Urinary bladder (tissue), 4 donors: ENCODE measurements around the gene FAHD1. TPM values are rescaled to one million over a fixed set of nuclear protein-coding genes. Genes with fewer than 3 reads are reported as not detected.

Source experiments
- DNase-seq: peaks from one replicate; pipeline ENCODE4 v3.0.0-alpha.2; 2015; ENCODE audit errors: extremely low spot score
- H3K27ac ChIP-seq: one replicate; pipeline ENCODE4 v1.5.1; 2013; ENCODE audit warnings: low read depth, mild to moderate bottlenecking, moderate library complexity
- H3K36me3 ChIP-seq: one replicate; pipeline ENCODE4 v1.6.1; 2013; ENCODE audit warnings: mild to moderate bottlenecking, moderate library complexity; ENCODE audit not compliant: insufficient read depth
- H3K4me1 ChIP-seq: one replicate; pipeline ENCODE4 v1.6.1; 2013; ENCODE audit warnings: mild to moderate bottlenecking, moderate library complexity; ENCODE audit not compliant: insufficient read depth
- H3K4me3 ChIP-seq: one replicate; pipeline ENCODE4 v1.5.1; 2013; ENCODE audit warnings: low read depth, low read length
- WGBS: extraction: QIAGEN DNeasy Blood & Tissue Kit; methylation state at CpG from one replicate; pipeline ENCODE4 v1.1.7; 2013; 5-methylcytosine and 5-hydroxymethylcytosine counted together
- polyA plus RNA-seq: library from polyadenylated mRNA; stranded (reverse); fragments of 200-250 nt; gene quantifications from one replicate; pipeline ENCODE4 v1.2.3, GENCODE V29; 2013
- total RNA-seq: library from RNA; depleted of rRNA; stranded (reverse); fragments of >200 nt; gene quantifications from one replicate; pipeline ENCODE4 v1.2.3, GENCODE V29; 2014
- donor health status: healthy with polysubstance abuse.
- donor health status: healthy.

The FAHD1 gene
- total RNA-seq (35.2 TPM), polyA plus RNA-seq (34.0 TPM)

DNA sequence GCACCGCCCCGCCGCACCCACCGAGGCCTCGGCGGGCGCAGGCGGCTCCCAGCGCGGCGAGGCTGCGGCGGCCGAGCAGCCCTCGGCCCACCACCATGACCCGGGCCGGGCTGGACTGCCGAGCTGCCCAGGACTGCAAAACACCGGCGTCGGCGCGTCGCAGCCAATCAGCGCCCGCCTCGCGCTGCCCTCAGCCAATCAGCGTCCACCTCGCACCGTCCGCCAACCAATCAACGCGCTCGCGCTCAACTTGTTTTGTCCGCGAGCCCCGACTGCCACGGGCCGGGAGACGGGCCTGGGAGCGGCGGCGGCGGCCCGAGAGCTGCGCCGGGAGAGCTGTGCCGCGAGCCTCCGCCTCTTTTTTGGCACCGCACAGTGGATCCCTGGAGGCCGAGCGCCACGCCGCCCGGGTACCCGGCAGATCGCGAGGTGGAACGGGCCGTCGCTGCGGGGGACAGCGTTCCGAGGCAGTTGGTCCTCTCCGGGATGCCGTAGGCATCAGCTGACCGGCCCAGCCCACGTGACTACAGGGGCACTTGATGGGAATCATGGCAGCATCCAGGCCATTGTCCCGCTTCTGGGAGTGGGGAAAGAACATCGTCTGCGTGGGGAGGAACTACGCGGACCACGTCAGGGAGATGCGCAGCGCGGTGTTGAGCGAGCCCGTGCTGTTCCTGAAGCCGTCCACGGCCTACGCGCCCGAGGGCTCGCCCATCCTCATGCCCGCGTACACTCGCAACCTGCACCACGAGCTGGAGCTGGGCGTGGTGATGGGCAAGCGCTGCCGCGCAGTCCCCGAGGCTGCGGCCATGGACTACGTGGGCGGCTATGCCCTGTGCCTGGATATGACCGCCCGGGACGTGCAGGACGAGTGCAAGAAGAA, at the start of gene FAHD1, which contains the start of gene HAGH:
TSS of gene FAHD1 (plus strand) at position 516 of the 883 bp plus-strand sequence. CDS start at position 549, 33 bp downstream.
TSS of gene HAGH (minus strand) at position 135 of the 883 bp plus-strand sequence. CDS start at position 97, 38 bp downstream.
- peak within 1 kb of the TSS; percentile 69 for H3K27ac ChIP-seq
- WGBS = under 1% methylated on average over 104 of the region's 104 CpGs
- H3K4me1 ChIP-seq = no peaks in the 10 kb centered on the region
- H3K4me3 ChIP-seq = peak within 1 kb of the TSS; percentile 68
- peak; percentile 75 for DNase-seq
- H3K36me3 ChIP-seq = no peaks in the 10 kb centered on the region

DNA sequence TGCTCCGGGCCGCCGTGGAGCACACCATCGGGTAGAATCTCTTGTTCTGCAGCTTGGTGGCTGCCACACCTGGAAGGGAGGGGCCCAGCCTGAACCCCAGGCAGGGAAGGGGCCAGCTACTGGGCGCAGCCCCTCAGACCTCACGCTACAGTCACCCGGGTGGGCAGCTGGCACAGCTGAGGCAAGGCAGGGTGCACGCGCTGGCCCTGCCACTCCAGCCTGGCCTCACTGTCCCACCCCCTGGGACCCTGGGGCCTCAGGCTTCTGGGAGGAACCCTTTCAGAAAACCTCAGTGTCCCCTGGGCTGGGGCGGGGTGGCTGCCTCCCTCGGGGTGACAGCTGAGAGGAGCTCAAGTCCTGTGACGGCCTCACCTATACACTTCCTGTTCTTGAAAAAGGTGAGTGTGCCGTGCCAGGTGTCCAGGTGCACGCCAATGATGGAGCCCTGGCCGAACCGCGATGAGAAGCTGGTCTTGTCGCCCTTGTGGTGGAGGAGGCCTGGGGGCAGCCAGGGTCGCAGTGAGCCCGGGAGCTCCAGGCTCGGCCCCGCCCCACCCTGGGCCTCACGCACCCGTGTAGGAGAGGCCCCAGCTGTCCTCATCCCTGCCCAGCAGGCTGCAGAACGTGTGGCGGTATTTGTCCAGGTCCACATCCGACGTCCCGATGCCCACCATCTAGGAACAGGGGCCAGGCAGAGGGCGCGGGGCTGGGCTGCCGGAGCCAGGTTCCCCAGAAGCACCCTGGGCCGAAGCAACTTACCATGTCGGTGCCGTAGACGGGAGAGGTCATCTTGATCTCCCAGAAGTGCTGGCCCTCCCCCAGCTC, 49.4 kb upstream of the FAHD1 start:
- H3K36me3 ChIP-seq = peaks cover 5% of the 10 kb centered on the region
- 80% methylated on average over 36 of the region's 36 CpGs for WGBS
- no peaks in the 10 kb centered on the region for H3K4me1 ChIP-seq

DNA sequence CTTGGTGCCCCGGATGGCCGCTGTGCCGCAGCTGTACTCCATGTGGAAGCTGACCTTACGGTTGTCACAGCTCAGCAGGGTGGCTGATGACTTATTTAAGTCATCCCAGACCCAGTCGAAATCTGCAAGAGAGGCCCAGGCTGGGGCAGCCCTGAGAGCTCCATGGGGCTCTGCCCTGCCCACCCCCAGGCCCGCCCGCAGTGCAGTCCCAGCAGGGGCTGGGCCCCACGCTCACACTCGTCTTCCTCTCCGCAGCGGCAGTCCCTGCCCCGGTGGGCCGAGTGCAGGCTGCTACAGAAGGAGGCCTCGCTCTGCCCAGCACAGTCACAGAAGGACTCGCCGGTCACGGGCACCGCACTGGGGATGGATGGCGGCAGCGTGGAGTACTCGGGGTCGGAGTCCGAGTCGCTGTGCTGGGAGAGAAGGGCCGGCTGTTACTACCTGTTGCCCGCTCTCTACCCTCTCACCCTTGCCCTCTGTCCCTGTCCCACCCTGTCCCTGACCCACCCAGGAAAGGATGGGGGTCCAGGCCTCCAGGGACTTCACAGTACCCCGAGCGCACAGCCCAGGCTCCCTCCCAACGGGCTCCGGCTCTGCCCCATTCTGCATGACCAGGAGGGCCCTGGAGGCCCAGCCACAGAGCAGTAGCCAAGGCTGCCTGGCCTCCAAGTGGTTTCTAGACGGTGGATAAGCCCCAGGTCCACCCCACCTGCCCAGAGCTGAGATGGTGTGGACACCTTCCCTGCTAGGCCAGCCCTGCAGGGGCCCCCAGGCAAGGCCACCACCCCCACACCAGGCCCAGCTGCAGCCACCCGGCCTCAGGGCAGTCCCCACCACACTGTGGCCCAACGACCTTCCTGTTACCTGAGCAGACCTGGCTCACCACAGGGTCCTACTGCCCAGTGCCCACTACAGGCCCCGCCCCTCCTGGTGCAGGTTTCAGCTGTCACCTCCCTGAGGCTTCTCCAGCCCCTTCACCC, 48.5 kb upstream of the FAHD1 start:
- DNase-seq = no peak
- WGBS = 85% methylated on average over 34 of the region's 34 CpGs
- peaks cover 5% of the 10 kb centered on the region for H3K36me3 ChIP-seq
- no peaks in the 10 kb centered on the region for H3K4me1 ChIP-seq
- no peak overlapping the region for H3K27ac ChIP-seq
- no peak overlapping the region for H3K4me3 ChIP-seq

More for the DNA sequence above, 49.4 kb upstream of the FAHD1 start:
- Histone ChIP-seq H3K4me3 (no peak overlapping the region), H3K27ac (no peak overlapping the region)
- DNase-seq = no peak

DNA sequence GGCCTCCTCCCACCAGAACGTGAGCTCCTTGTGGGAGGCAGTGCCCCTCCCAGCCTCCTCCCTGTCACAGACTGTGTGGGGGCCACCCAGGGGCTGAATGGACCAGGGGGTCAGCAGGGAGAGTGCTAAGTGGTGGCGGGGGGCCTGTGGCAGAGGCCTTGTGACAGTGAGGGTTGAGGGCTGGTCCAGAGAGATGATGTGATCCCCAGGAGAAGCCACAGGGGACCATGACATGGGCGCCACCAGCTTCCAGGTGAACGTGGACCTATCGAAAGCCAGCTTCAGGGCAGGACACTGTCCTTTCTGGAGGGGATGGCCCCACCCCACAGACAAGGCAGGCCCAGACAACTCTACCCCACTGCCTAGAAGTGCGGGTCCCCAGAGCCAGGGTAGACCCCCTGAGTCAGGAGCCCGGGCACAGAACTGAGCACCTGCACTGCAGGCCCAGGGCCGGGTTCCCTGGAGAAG, 47.7 kb upstream of the FAHD1 start:
- Histone ChIP-seq H3K27ac (no peak overlapping the region), H3K4me3 (no peak overlapping the region), H3K4me1 (no peaks in the 10 kb centered on the region), H3K36me3 (peaks cover 5% of the 10 kb centered on the region)
- WGBS = 79% methylated on average over 8 of the region's 8 CpGs
- DNase-seq = no peak

DNA sequence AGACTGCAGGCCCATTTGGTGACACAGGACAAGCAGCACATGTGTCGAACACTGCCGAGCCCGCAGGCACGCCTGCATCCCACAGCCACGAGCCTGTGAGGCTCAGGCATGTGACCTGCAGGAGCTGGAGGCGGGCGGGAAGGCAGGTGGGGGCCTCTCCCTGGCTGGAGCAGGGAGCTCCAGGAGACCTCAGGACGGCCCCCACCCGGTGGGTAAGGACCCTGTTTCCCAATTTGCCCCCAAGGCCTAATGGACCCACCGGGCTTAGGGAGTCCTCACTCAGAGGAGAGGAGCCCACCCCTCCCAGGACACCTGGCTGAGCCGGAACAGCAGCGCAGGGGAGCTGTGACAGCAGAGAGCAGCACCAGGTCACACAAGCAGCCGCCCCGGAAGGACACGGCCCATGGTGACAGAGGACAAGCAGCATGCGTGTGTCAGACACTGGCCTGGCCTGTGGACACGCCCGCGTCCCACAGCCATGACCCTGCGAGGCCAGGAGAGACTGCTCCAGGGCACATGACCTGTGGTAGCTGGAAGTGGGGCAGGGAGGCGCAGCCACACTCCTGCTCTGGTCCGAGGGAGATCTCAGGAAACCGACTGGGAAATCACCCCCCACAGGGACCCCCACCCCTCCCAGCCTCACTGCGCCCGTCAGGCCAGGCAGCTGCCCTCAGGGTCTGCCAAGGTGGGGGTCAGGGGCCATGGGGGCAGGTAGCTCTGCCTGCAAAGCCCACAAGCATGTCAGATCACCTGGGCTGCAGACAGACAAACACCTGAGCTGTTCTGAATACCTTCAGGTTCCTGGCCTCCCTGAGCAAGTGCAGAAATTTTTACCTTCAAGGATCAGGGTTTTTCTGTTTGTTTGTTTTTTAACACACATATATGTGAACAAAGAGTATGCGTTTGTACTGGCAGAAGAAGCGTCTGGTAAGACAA, 47.0 kb upstream of the FAHD1 start:
- Histone ChIP-seq H3K4me1 (no peaks in the 10 kb centered on the region), H3K36me3 (peaks cover 5% of the 10 kb centered on the region), H3K27ac (no peak overlapping the region), H3K4me3 (no peak overlapping the region)
- WGBS = 85% methylated on average over 27 of the region's 27 CpGs
- DNase-seq = no peak

DNA sequence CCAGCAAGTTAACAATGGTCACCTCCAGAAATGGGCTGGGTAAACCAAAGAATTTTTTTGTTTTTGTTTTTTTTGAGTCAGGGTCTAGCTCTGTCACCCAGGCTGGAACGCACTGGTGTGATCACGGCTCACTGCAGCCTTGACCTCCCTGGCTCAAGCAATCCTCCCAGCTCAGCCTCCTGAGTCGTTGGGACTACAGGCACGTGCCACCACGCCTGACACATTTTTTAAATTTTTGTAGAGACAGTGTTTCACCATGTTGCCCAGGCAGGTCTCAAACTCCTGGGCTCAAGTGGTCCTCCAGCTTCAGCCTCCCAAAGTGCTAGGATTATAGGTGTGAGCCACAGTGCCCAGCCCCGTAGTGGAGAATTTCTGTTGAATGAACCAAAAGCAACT, 46.3 kb upstream of the FAHD1 start:
- Histone ChIP-seq H3K4me3 (no peak overlapping the region), H3K27ac (no peak overlapping the region), H3K36me3 (peaks cover 5% of the 10 kb centered on the region), H3K4me1 (no peaks in the 10 kb centered on the region)
- 81% methylated on average over 6 of the region's 6 CpGs for WGBS
- DNase-seq = no peak

DNA sequence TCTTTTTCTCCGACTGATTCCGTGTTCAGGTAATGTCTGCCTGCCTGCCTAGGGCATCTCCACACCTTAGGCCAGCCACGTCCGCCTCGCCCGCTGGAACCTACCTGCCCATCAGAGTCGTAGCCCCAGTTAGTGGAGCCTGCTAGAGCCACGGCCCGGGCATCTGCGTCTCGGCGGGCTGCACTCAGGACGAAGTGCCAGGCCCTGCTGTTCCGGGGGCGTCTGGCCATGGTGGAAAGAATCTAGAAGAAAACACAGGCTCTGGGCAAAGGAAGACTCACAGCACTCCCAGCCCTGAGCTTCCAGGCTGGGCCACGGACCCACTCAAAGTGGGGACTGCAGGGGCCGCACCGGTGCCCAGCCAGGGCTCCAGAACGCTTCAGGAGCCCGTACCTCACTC, 45.8 kb upstream of the FAHD1 start:
- no peak for DNase-seq
- peaks cover 5% of the 10 kb centered on the region for H3K36me3 ChIP-seq
- H3K4me1 ChIP-seq = no peaks in the 10 kb centered on the region
- peak overlapping the region; percentile 91 for H3K4me3 ChIP-seq
- no peak overlapping the region for H3K27ac ChIP-seq
- WGBS = 67% methylated on average over 20 of the region's 20 CpGs

DNA sequence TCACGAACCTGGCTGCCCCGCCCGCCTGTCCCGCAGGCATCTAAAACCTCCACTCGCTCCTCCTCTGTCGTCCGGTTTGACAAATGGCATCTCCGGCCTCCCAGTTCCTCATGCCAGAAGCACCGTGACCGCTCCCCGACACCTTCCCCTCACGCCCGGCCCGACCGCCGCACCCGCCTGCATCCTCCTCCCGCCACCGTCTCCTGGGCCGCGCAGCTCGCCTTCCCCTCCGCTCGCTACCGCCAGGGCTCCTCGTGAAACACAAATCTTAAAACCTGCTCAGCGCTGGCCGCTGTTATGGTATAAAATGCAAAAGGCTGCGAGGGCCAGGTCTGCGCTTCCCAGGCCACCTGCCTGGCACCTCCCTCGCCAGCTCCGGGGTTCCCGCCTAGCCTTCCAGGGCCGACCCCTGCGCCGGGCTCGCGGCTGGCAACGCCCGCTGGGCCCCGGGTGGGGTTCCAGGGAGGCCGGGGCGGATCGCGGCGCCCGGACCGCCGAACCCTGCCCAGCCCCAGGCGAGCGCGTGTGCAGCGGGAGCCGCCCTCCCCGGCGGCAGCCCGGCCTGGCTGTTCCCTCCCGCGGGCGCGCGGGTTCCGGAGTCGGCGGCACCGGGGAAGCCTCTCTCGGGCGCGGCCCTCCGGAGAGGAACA, 45.1 kb upstream of the FAHD1 start:
- DNase-seq = no peak

DNA sequence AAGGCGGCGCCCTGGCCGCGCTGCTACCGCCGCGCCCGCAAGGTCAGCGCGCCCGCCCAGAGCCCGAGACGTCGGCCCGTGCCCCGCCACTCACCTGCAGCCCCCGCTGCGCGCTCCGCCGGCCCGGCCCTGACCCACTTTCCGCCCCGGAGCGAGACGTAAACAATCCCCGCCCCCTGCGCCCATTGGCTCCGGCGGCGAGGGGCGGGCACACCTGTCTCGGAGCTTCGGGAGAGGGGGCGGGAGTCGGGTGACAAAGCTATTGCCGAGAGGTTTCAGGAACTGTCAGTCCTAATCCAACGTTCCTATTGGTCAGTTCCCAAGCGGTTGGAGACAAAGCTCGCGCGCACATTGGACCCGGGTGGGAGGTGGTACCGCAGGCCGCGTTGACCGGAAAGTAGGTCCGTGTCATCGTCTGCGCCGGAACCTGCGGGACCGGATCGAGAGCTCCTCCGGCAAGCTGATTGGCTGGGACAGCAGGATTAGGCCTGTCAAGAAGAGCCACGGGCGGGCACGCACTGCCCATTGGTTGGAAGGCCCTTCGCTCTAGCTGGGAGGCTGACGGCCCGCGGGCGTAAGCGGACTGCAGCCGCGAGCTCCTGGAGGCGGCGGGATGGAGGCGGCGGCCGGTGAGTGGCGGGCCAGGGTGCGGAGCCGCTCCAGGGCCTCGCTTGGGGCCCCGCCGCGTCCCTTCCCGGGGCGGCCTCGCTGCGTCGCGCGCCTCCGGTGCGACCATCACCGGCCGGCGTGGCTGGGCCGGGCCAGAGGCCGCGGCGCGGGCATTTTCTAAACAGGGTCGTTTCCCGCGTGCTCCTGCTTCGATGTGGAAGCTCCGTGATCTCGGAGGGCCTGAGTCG, 44.4 kb upstream of the FAHD1 start, which contains the start of the genes NUBP2 and SPSB3:
TSS of gene NUBP2 (plus strand) at position 553 of the 857 bp plus-strand sequence. CDS start at position 614, 61 bp downstream.
TSS of gene SPSB3 (minus strand) at position 164 of the 857 bp plus-strand sequence. CDS start 1,088 bp downstream, outside the sequence.
- H3K4me3 ChIP-seq = peak within 1 kb of the TSS; percentile 91
- H3K27ac ChIP-seq = peak within 1 kb of the TSS; percentile 64
- peak; percentile 100 for DNase-seq
- WGBS = under 1% methylated on average over 102 of the region's 102 CpGs
- no peaks in the 10 kb centered on the region for H3K4me1 ChIP-seq
- H3K36me3 ChIP-seq = peaks cover 2% of the 10 kb centered on the region

More for the DNA sequence above, 45.1 kb upstream of the FAHD1 start:
- no peaks in the 10 kb centered on the region for H3K4me1 ChIP-seq
- H3K27ac ChIP-seq = peak overlapping the region; percentile 64
- peak overlapping the region; percentile 91 for H3K4me3 ChIP-seq
- WGBS = under 1% methylated on average over 70 of the region's 70 CpGs
- peaks cover 5% of the 10 kb centered on the region for H3K36me3 ChIP-seq

DNA sequence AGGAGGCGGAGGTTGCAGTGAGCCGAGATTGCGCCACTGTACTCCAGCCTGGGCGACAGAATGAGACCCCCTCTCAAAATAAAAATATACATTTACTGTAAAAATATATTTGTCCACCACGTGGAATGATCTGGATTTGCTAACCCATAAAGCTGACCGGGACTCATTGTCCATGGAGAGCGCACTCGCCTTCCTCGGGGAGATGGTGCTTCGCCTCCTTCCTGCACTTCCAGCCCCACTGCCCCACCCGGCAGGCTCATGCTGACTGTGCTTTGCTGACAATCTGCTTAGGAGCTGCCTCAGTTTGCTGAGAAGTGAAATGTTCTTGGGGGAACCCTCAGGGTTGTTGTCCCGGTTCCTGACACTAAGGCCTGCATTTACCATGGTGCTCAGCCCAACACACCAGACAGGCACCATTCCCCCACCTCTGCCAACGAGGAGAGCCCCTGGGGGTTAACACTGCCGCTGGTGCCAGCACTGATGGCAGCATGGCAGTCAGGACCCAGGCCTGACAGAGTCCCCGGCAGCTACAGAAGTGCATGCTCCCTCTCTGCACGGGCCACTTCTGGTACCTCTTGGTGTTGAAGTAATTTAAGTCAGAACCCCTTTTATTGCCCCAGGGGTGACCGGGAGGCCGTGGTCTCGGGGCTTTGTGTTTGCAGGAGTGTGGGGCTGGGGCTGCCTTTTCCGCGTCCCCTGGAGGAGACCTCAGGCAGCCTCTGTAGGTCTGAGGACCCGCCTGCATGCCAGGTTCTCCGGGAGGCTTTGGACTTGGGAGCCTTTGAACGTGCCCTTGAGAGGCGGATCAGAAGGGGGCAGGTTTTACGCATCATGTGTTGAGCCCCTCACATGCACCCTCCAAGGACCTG, 41.8 kb upstream of the FAHD1 start:
- Histone ChIP-seq H3K4me3 (no peak overlapping the region), H3K27ac (no peak overlapping the region), H3K4me1 (no peaks in the 10 kb centered on the region), H3K36me3 (no peaks in the 10 kb centered on the region)
- WGBS = 88% methylated on average over 26 of the region's 26 CpGs
- no peak for DNase-seq
